HepG2 (cell line): ENCODE results near the gene HIBADH. TPM values are rescaled to one million over a fixed set of nuclear protein-coding genes. Genes with fewer than 3 reads are reported as not detected.

Source experiments
- ADNP ChIP-seq: sonication (generic); formaldehyde crosslinking; IDR thresholded peaks from 2 replicates; pipeline ENCODE4 v1.4.0; 2020; ENCODE audit warnings: missing genetic modification reagents
- ASH2L ChIP-seq: fragments of 300-600, 200-600 bp; sonication (generic); IDR thresholded peaks from 2 replicates; pipeline ENCODE4 v1.7.0; 2017; ENCODE audit warnings: low read depth, mild to moderate bottlenecking, moderate library complexity, mixed read lengths, low read length; ENCODE audit not compliant: insufficient read length
- CAMTA2 ChIP-seq: sonication (generic); formaldehyde crosslinking; IDR thresholded peaks from 2 replicates; pipeline ENCODE4 v1.4.0; 2020; ENCODE audit warnings: mild to moderate bottlenecking, missing genetic modification reagents, borderline replicate concordance
- FLYWCH1 ChIP-seq: sonication (generic); formaldehyde crosslinking; IDR thresholded peaks from 2 replicates; pipeline ENCODE4 v1.8.1; 2023; ENCODE audit warnings: mild to moderate bottlenecking, missing genetic modification reagents
- GMEB1 ChIP-seq: sonication (generic); formaldehyde crosslinking; IDR thresholded peaks from 2 replicates; pipeline ENCODE4 v1.5.1; 2020; ENCODE audit warnings: missing genetic modification reagents, mild to moderate bottlenecking, borderline replicate concordance
- JDP2 ChIP-seq: sonication (generic); formaldehyde crosslinking; IDR thresholded peaks from 2 replicates; pipeline ENCODE4 v1.8.1; 2022; ENCODE audit warnings: missing genetic modification reagents, borderline replicate concordance
- JUN ChIP-seq: sonication (generic); formaldehyde crosslinking; IDR thresholded peaks from 2 replicates; pipeline ENCODE4 v1.4.0; 2020; ENCODE audit warnings: mild to moderate bottlenecking, missing genetic modification reagents
- NR2F2 ChIP-seq: IDR thresholded peaks from 2 replicates; pipeline ENCODE4 v1.6.1; 2012; ENCODE audit warnings: low read depth, inconsistent platforms, borderline replicate concordance
- PRDM4 ChIP-seq: sonication (generic); formaldehyde crosslinking; IDR thresholded peaks from 2 replicates; pipeline ENCODE4 v1.9.0; 2021; ENCODE audit warnings: missing genetic modification reagents, borderline replicate concordance
- SALL1 ChIP-seq: sonication (generic); formaldehyde crosslinking; IDR thresholded peaks from 2 replicates; pipeline ENCODE4 v1.8.0; 2022; ENCODE audit warnings: mild to moderate bottlenecking, missing genetic modification reagents
- SAP130 ChIP-seq: IDR thresholded peaks from 2 replicates; pipeline ENCODE4 v1.6.1; 2016; ENCODE audit warnings: low read depth
- SRY ChIP-seq: sonication (generic); formaldehyde crosslinking; IDR thresholded peaks from 2 replicates; pipeline ENCODE4 v1.8.0; 2022; ENCODE audit warnings: mild to moderate bottlenecking, missing genetic modification reagents
- TCF7 ChIP-seq: sonication (generic); IDR thresholded peaks from 2 replicates; pipeline ENCODE4 v1.6.1; 2016; ENCODE audit warnings: antibody characterized with exemption, low read depth
- ZFP36 ChIP-seq: fragments of 150-350 bp; IDR thresholded peaks from 2 replicates; pipeline ENCODE4 v1.6.1; 2018; ENCODE audit warnings: borderline replicate concordance, low read length, low read depth; ENCODE audit not compliant: partially characterized antibody
- ZFX ChIP-seq: sonication (generic); formaldehyde crosslinking; IDR thresholded peaks from 2 replicates; pipeline ENCODE4 v1.4.0; 2020; ENCODE audit warnings: mild to moderate bottlenecking, low read depth, missing genetic modification reagents, moderate library complexity
- ZFYVE20 ChIP-seq: sonication (generic); formaldehyde crosslinking; IDR thresholded peaks from 2 replicates; pipeline ENCODE4 v1.8.0; 2023; ENCODE audit warnings: low read depth, mild to moderate bottlenecking, moderate library complexity, missing genetic modification reagents, borderline replicate concordance
- ZNF263 ChIP-seq: sonication (generic); formaldehyde crosslinking; IDR thresholded peaks from 2 replicates; pipeline ENCODE4 v1.4.0; 2020; ENCODE audit warnings: missing genetic modification reagents
- ZNF33A ChIP-seq: sonication (generic); formaldehyde crosslinking; IDR thresholded peaks from 2 replicates; pipeline ENCODE4 v1.5.1; 2020; ENCODE audit warnings: missing genetic modification reagents, mild to moderate bottlenecking, moderate library complexity, borderline replicate concordance
- ZNF501 ChIP-seq: sonication (generic); formaldehyde crosslinking; IDR thresholded peaks from 2 replicates; pipeline ENCODE4 v1.5.1; 2020; ENCODE audit warnings: mild to moderate bottlenecking, moderate library complexity, missing genetic modification reagents
- ZNF598 ChIP-seq: sonication (generic); formaldehyde crosslinking; IDR thresholded peaks from 2 replicates; pipeline ENCODE4 v1.5.1; 2020; ENCODE audit warnings: mild to moderate bottlenecking, missing genetic modification reagents, borderline replicate concordance
- ZNF605 ChIP-seq: sonication (generic); formaldehyde crosslinking; IDR thresholded peaks from 2 replicates; pipeline ENCODE4 v1.8.0; 2022; ENCODE audit warnings: mild to moderate bottlenecking, missing genetic modification reagents
- ZUFSP ChIP-seq: sonication (generic); formaldehyde crosslinking; IDR thresholded peaks from 2 replicates; pipeline ENCODE4 v1.9.0; 2021; ENCODE audit warnings: missing genetic modification reagents, mild to moderate bottlenecking, borderline replicate concordance
- polyA plus RNA-seq, 8 experiments: library from polyadenylated mRNA; depleted of rRNA in 3 of 8; stranded (reverse) in 7 of 8; unstranded in 1 of 8; fragments of >200 nt; fragmentation: Illumina TruSeq in 4 of 8; extraction: Trizol in 4 of 8; gene quantifications; 2 replicates each; pipeline versions ENCODE4 v1.2.1 to v1.2.3, GENCODE V29; 2011 to 2016; ENCODE audit warnings: low read depth in 4 of 8, missing spikeins in 1 of 8, mixed read lengths in 1 of 8; ENCODE audit not compliant: insufficient read depth in 1 of 8
- total RNA-seq, 5 experiments: library from RNA; depleted of rRNA; stranded (reverse); fragments of >200 nt; fragmentation: Illumina TruSeq; extraction: Trizol; gene quantifications; 2 replicates each; pipeline ENCODE4 v1.2.3, GENCODE V29; 2016; ENCODE audit warnings: low read depth in 1 of 5

HIBADH gene
- total and polyA plus RNA-seq, 2 of the 13 experiments (the other 11 are each of a cell fraction or from before 2014, with no cell fraction given), result 49.9 to 59.5 TPM

GRCh38 chr7:27662490-27663205 is at the start of gene HIBADH (continued):
- TF ChIP-seq ZFP36, result no peak
- TF ChIP-seq PRDM4 (CRISPR knock-in tag), result no peak
- 0 out of 2 replicates have a peak, but pooled peaks have one; percentile 48 for TF ChIP-seq JUN (CRISPR knock-in tag)
- TF ChIP-seq ZNF605 (CRISPR knock-in tag), result peak; percentile 23; the same call in 1 of the 2 replicates
- TF ChIP-seq JDP2 (CRISPR knock-in tag), result no peak
- no peak for TF ChIP-seq TCF7
- TF ChIP-seq ADNP, result no peak
- TF ChIP-seq ZFYVE20 (CRISPR knock-in tag), result no peak
- TF ChIP-seq GMEB1 (CRISPR knock-in tag), result 0 out of 2 replicates have a peak, but pooled peaks have one; percentile 40
- TF ChIP-seq ZUFSP (CRISPR knock-in tag), result no peak
- TF ChIP-seq SALL1 (CRISPR knock-in tag), result peak; percentile 91
- TF ChIP-seq CAMTA2, result peak; percentile 55; the same call in 1 of the 2 replicates
- TF ChIP-seq ZNF501, result no peak; the same call in 1 of the 2 replicates
- peak; percentile 2; the same call in 1 of the 2 replicates for TF ChIP-seq NR2F2
- TF ChIP-seq ASH2L, result peak; percentile 93
- TF ChIP-seq ZNF33A, result no peak
- 0 out of 2 replicates have a peak, but pooled peaks have one; percentile 21 for TF ChIP-seq FLYWCH1 (CRISPR knock-in tag)
- peak; percentile 89 for TF ChIP-seq SAP130
- TF ChIP-seq ZNF598 (CRISPR knock-in tag), result 0 out of 2 replicates have a peak, but pooled peaks have one; percentile 9
- peak; percentile 80 for TF ChIP-seq ZFX (CRISPR knock-in tag)
- TF ChIP-seq ZNF263 (CRISPR knock-in tag), result no peak
- peak; percentile 80 for TF ChIP-seq SRY (CRISPR knock-in tag)
